ENCODE results near the gene LRRC75A. TPM values are rescaled to one million over a fixed set of nuclear protein-coding genes. Genes with fewer than 3 reads are reported as not detected.

LRRC75A gene
- total and polyA plus RNA-seq, 2 donors (not counting 3 experiments of a cell fraction or from before 2014, with no cell fraction given) = 3.7 to 6.1 TPM

DNA sequence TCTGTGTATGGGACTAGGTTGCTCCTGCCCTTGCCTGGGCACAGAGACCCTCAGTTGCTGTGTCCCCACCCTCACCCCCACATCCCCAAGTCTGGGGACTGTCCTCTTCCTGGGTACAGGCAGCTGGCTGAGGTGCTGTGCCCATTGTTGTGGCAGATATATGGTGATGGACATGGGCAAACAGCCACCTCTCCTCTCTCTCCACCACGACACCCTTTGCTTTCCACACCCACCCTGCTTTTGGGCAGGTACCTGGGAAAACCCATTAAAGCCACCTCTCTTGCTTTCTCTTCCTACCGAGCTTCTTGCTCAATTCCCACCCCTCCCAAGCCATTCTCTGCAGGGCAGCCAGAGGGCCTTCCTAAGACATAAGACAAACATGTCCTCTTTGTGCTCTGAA lies 54.9 kb downstream of the LRRC75A start:
- H3K4me2 ChIP-seq (ENCODE audit: insufficient read depth, low read length) = no peak overlapping the region
- no peaks in the 10 kb centered on the region for H3K9me1 ChIP-seq (replicated peaks; ENCODE audit: control insufficient read depth, extremely low read depth, insufficient read depth, low read length)
- H3K9ac ChIP-seq (replicated peaks; ENCODE audit: extremely low read depth, insufficient read depth, low read length) = no peak overlapping the region
- H2AFZ ChIP-seq (ENCODE audit: low read depth, low read length) = no peak overlapping the region
- no peak overlapping the region for H3K4me3 ChIP-seq (replicated peaks in 1 of 3; ENCODE audit: insufficient read depth in 1 of 3, low read depth in 1 of 3, low read length in 3 of 3)
- no peaks in the 10 kb centered on the region for H3K27me3 ChIP-seq (ENCODE audit: control insufficient read depth in 2 of 2, insufficient read depth in 2 of 2, low read length in 2 of 2)
- no peak overlapping the region for H3K27ac ChIP-seq (ENCODE audit: insufficient read depth, low read depth, low read length)
- H3K9me3 ChIP-seq (replicated peaks; ENCODE audit: control insufficient read depth, insufficient read depth, low read length) = no peaks in the 10 kb centered on the region
- intact Hi-C loops (cut with micrococcal nuclease) (loop anchor here (10.0 kb wide), 1 partner anchor 978 kb away; no protein-coding TSS in a partner anchor), dilution Hi-C loops (cut with MboI; ENCODE audit: extremely low pct_ligation_motif_present, low sequenced_read_pairs) (no loop called here)
- ChIA-PET CTCF (interaction anchor here (0.6 to 1.3 kb wide), 3 partner anchors 9 to 84 kb away, joined by 3 to 5 read pairs (median 4); no protein-coding TSS in a partner anchor), POLR2A (no interaction called here)
- FAIRE-seq (no peak), DNase-seq (ENCODE audit: low read depth, low spot score) (no peak)
- no TSS peak for BruUV-seq (replicated peaks)
- peaks cover 33% of the 10 kb centered on the region for H3K79me2 ChIP-seq (ENCODE audit: control insufficient read depth, insufficient read depth, low read length)
- peaks cover 5% of the 10 kb centered on the region for H4K20me1 ChIP-seq (replicated peaks; ENCODE audit: control insufficient read depth, extremely low read depth, insufficient read depth, low read length)
- peaks cover 26% of the 10 kb centered on the region for H3K4me1 ChIP-seq (ENCODE audit: control insufficient read depth, extremely low read depth, insufficient read depth, low read length)
- H3K36me3 ChIP-seq (ENCODE audit: control insufficient read depth in 2 of 2, extremely low read depth in 1 of 2, insufficient read depth in 2 of 2, low read length in 2 of 2) = peaks cover 11 to 15% of the 10 kb centered on the region in 2 experiments
- TF ChIP-seq POLR2AphosphoS5 (IDR thresholded peaks at IDR 0.05; ENCODE audit: insufficient read depth, low read depth, low read length) = no peak
- no peak for TF ChIP-seq POLR2A (IDR thresholded peaks at IDR 0.05; ENCODE audit: low read depth, low read length)
- no peak for TF ChIP-seq GATA2 (IDR thresholded peaks at IDR 0.05; ENCODE audit: insufficient read depth, insufficient read length, low read depth, low read length)
- TF ChIP-seq, protein P1, sequence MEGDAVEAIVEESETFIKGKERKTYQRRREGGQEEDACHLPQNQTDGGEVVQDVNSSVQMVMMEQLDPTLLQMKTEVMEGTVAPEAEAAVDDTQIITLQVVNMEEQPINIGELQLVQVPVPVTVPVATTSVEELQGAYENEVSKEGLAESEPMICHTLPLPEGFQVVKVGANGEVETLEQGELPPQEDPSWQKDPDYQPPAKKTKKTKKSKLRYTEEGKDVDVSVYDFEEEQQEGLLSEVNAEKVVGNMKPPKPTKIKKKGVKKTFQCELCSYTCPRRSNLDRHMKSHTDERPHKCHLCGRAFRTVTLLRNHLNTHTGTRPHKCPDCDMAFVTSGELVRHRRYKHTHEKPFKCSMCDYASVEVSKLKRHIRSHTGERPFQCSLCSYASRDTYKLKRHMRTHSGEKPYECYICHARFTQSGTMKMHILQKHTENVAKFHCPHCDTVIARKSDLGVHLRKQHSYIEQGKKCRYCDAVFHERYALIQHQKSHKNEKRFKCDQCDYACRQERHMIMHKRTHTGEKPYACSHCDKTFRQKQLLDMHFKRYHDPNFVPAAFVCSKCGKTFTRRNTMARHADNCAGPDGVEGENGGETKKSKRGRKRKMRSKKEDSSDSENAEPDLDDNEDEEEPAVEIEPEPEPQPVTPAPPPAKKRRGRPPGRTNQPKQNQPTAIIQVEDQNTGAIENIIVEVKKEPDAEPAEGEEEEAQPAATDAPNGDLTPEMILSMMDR (IDR thresholded peaks at IDR 0.05; ENCODE audit: extremely low read depth in 1 of 2, insufficient read depth in 1 of 2, low read depth in 1 of 2, low read length in 2 of 2) = no peak
- no peak for TF ChIP-seq FOS (IDR thresholded peaks at IDR 0.05; ENCODE audit: borderline replicate concordance, insufficient read depth, low read length)
- TF ChIP-seq EZH2 (IDR thresholded peaks at IDR 0.05; ENCODE audit: borderline replicate concordance, low read depth, low read length, severe bottlenecking) = no peak
- TF ChIP-seq MYC (IDR thresholded peaks at IDR 0.05; ENCODE audit: low read depth, low read length) = no peak
- TF ChIP-seq JUN (IDR thresholded peaks at IDR 0.05; ENCODE audit: borderline replicate concordance, insufficient read depth, insufficient read length, low read depth) = no peak
- TF ChIP-seq, protein P2, sequence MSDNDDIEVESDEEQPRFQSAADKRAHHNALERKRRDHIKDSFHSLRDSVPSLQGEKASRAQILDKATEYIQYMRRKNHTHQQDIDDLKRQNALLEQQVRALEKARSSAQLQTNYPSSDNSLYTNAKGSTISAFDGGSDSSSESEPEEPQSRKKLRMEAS (IDR thresholded peaks at IDR 0.05; ENCODE audit: insufficient read depth, insufficient read length) = no peak

Measured in endothelial cell of umbilical vein (primary cell).